HG02798 (cell line): ENCODE measurements around the gene SDHB.

ENCODE experiments used
- ATAC-seq: cut with Tn5 transposase; IDR thresholded peaks from one replicate; pipeline ENCODE4 v1.9.1; 2021; ENCODE audit warnings: mild to moderate bottlenecking; ENCODE audit not compliant: unreplicated experiment, poor library complexity

SDHB gene

GRCh38 chr1:17016317-17016661 is 37.5 kb downstream of the SDHB start:
- no peak for ATAC-seq

GRCh38 chr1:17014671-17015567 is 38.9 kb downstream of the SDHB start:
- no peak for ATAC-seq

- ATAC-seq, result no peak
Observed at GRCh38 chr1:17013491-17014320, 40.1 kb downstream of the SDHB start.

GRCh38 chr1:17012775-17013490 is 40.9 kb downstream of the SDHB start:
- ATAC-seq, result no peak

GRCh38 chr1:17011439-17012307 is 42.2 kb downstream of the SDHB start, which contains the start of gene ATP13A2:
Gene ATP13A2, minus strand, starts transcription at chr1:17011928. Its CDS starts 190 bp downstream, at chr1:17011738.
- ATAC-seq, result peak; percentile 93

- ATAC-seq, result no peak
Observed at GRCh38 chr1:17011092-17011438, 42.8 kb downstream of the SDHB start.

- no peak for ATAC-seq
Observed at GRCh38 chr1:17009706-17010105, 44.1 kb downstream of the SDHB start.

GRCh38 chr1:17008208-17008855 is 45.5 kb downstream of the SDHB start:
- ATAC-seq, result no peak

- ATAC-seq, result no peak
Observed at GRCh38 chr1:17007121-17007520, 46.7 kb downstream of the SDHB start.

- ATAC-seq, result no peak
Observed at GRCh38 chr1:17005365-17005740, 48.5 kb downstream of the SDHB start.

GRCh38 chr1:17004466-17005364 is 49.1 kb downstream of the SDHB start:
- ATAC-seq, result no peak

- no peak for ATAC-seq
Observed at GRCh38 chr1:17002524-17002902, 51.3 kb downstream of the SDHB start.

- no peak for ATAC-seq
Observed at GRCh38 chr1:17001760-17002523, 51.9 kb downstream of the SDHB start.

- ATAC-seq, result no peak
Observed at GRCh38 chr1:16999863-17000262, 54.0 kb downstream of the SDHB start.

- ATAC-seq, result no peak
Observed at GRCh38 chr1:16998589-16998988, 55.2 kb downstream of the SDHB start.

GRCh38 chr1:16996845-16997244 is 57.0 kb downstream of the SDHB start:
- ATAC-seq, result no peak

- no peak for ATAC-seq
Observed at GRCh38 chr1:16993521-16994038, 60.3 kb downstream of the SDHB start.

GRCh38 chr1:16992675-16993074 is 61.2 kb downstream of the SDHB start:
- ATAC-seq, result no peak
